Mesothelial cell of epicardium (in vitro differentiated cells): ENCODE data around the gene IL1R2. TPM values are rescaled to one million over a fixed set of nuclear protein-coding genes. Genes with fewer than 3 reads are reported as not detected.

Experiments used
- DNase-seq, 2 experiments: peaks; one replicate each; pipeline ENCODE4 v3.0.0; 2021; ENCODE audit warnings: low spot score in 2 of 2; ENCODE audit not compliant: unreplicated experiment in 2 of 2
- H3K27ac Mint-ChIP-seq: 2 replicates; pipeline ENCODE4 v1.8.0; 2021; ENCODE audit warnings: mixed read lengths
- H3K27me3 Mint-ChIP-seq: 2 replicates; pipeline ENCODE4 v1.8.0; 2021; ENCODE audit warnings: low read depth, mixed read lengths
- H3K36me3 Mint-ChIP-seq: 2 replicates; pipeline ENCODE4 v1.8.0; 2021; ENCODE audit warnings: mixed read lengths
- H3K4me1 Mint-ChIP-seq: 2 replicates; pipeline ENCODE4 v1.8.0; 2021; ENCODE audit warnings: mixed read lengths
- H3K4me3 Mint-ChIP-seq: 2 replicates; pipeline ENCODE4 v1.8.0; 2021; ENCODE audit warnings: mild to moderate bottlenecking, moderate library complexity, mixed read lengths
- H3K9me3 Mint-ChIP-seq: 2 replicates; pipeline ENCODE4 v1.8.0; 2021; ENCODE audit warnings: mixed read lengths
- total RNA-seq: library from RNA; stranded (reverse); gene quantifications from 3 replicates; pipeline ENCODE4 v1.2.1, GENCODE V29; 2021
- TF ChIP-seq, protein P1 (sequence below): fragments of 200-600 bp; sonication (generic); IDR thresholded peaks from one replicate; pipeline ENCODE4 v1.5.0; 2021; ENCODE audit warnings: antibody characterized with exemption; ENCODE audit not compliant: unreplicated experiment

The IL1R2 gene
- total RNA-seq, 1 donor from 2014 or later: not detected

DNA sequence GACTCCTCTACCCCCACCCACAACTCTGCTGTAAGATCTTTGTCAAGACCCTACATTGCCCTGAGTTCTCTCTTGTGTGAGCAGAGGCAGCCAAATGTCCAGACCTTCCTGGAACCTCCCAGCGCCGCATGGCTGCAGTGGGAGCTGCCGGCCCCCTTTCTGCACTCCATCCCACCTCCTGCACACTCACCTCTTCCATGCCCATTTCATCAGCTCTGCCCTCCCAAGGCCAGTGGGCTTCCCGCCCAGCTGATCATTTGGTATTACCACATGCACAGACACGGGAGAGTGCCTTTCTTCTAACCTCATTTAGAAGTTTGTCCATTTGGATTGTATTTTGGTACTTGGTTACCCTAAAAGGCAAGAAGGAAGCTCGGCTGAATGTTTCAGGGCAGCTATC lies 2.0 kb downstream of the IL1R2 start:
- Mint-ChIP-seq H3K36me3 (no peaks in the 10 kb centered on the region), H3K27ac (no peak overlapping the region), H3K4me3 (no peak overlapping the region), H3K27me3 (peaks cover 41% of the 10 kb centered on the region), H3K9me3 (no peaks in the 10 kb centered on the region), H3K4me1 (peaks cover 1% of the 10 kb centered on the region)
- DNase-seq: no peak
- TF ChIP-seq, protein P1, sequence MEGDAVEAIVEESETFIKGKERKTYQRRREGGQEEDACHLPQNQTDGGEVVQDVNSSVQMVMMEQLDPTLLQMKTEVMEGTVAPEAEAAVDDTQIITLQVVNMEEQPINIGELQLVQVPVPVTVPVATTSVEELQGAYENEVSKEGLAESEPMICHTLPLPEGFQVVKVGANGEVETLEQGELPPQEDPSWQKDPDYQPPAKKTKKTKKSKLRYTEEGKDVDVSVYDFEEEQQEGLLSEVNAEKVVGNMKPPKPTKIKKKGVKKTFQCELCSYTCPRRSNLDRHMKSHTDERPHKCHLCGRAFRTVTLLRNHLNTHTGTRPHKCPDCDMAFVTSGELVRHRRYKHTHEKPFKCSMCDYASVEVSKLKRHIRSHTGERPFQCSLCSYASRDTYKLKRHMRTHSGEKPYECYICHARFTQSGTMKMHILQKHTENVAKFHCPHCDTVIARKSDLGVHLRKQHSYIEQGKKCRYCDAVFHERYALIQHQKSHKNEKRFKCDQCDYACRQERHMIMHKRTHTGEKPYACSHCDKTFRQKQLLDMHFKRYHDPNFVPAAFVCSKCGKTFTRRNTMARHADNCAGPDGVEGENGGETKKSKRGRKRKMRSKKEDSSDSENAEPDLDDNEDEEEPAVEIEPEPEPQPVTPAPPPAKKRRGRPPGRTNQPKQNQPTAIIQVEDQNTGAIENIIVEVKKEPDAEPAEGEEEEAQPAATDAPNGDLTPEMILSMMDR: no peak

DNA sequence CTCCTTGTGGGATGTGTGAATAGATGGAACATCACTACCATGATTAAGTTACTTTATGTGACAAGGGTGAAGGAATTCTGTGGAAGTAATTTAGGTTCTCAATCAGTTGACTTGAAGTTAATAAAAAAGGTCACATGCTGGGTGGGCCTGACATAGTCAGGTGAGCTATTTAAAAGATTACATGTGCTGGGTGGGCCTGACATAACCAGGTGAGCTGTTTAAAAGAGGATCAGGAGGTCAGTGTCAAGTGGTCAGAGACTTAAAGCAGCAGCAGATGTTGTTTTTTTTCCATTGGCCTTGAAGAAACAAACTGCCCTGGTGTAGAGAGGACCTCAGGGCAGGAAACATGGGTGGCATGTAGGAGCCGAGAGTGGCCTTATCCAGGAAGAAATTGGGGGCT lies 3.3 kb downstream of the IL1R2 start:
- no peaks in the 10 kb centered on the region for H3K4me1 Mint-ChIP-seq
- no peaks in the 10 kb centered on the region for H3K36me3 Mint-ChIP-seq
- H3K27me3 Mint-ChIP-seq: peaks cover 43% of the 10 kb centered on the region
- TF ChIP-seq, protein P1: no peak
- H3K4me3 Mint-ChIP-seq: no peak overlapping the region
- H3K9me3 Mint-ChIP-seq: no peaks in the 10 kb centered on the region
- no peak for DNase-seq
- no peak overlapping the region for H3K27ac Mint-ChIP-seq

DNA sequence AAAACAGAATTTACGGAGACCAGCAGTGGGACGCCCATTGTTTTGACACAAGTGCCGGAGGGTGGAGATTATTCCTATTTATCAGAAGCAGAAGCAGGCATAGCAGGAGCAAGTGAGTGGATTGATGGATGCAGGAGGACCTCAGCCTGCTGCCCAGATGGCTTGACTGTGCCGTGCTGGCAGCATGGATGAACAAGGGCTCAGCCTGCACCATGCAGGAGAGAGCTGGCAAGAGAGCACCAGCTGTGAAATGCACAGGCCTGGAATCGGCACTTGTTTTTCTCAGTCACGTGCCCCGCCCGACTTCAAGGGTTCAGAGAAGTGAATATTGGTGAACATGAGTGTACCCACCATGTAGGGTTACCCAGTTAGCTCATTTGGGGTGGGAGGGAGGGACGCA lies 4.0 kb downstream of the IL1R2 start:
- Mint-ChIP-seq H3K9me3 (no peaks in the 10 kb centered on the region), H3K4me3 (no peak overlapping the region), H3K27ac (no peak overlapping the region), H3K36me3 (no peaks in the 10 kb centered on the region), H3K4me1 (no peaks in the 10 kb centered on the region), H3K27me3 (peaks cover 43% of the 10 kb centered on the region)
- DNase-seq: no peak
- TF ChIP-seq, protein P1: no peak

DNA sequence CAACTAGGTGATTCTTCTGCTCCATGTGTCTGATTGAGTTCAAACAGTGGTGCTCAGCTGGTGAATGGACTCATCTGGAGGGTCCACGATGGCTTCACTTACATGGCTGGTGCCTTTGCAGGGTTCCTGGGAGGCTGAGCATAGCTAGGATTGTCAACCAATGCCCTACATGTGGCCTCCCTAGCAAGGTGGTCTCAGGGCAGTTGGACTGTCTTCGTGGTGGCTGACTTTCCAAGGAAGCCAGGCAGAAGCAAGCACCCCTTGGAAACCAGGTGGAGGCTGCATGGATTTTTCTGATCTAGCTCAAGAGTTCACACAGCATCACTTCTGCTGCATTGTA lies 6.8 kb downstream of the IL1R2 start:
- Mint-ChIP-seq H3K27ac (no peak overlapping the region), H3K4me1 (no peaks in the 10 kb centered on the region), H3K9me3 (no peaks in the 10 kb centered on the region), H3K4me3 (no peak overlapping the region), H3K27me3 (peaks cover 28% of the 10 kb centered on the region), H3K36me3 (no peaks in the 10 kb centered on the region)
- TF ChIP-seq, protein P1: no peak
- DNase-seq: no peak

DNA sequence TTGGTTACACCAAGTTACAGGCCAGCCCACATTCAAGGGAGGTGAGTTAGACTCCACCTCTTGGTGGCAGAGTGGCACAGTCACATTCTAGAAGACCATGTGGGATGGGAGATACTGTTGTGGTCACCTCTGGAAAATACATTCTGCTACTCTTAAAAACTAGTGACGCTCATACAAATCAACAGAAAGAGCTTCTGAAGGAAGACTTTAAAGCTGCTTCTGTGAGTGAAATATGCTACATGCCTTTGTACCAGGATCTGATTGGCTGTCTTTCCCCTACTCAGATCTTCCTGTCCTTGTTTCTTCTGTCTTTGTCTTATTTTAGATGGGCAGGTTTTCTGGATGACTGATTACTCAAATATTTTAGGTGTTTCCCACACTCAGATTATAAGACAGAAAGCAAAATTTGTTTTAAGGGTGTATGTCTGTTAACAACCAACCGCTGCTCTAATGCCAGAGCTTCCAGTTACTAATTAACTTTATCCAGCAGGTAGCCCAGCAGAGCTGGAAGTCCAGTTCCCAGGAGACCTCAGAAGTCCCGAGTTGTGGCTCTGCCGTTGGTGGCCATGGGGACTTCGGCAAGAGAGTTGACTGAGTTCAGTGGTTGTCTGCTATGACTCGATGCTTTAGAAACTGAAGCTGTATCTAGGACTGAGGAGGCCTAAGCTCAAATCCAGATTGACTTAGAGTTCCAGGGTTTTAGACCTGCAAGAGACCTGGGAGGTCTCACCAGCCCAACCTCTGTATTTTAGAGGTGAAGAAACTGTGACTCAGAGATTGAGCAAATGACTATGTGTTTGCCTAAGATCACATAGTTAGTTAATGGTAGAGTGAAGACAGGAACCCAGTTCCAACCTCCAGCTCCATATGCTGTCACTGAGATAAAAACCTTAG lies 7.4 kb downstream of the IL1R2 start:
- peaks cover 26% of the 10 kb centered on the region for H3K27me3 Mint-ChIP-seq
- TF ChIP-seq, protein P1: no peak
- no peak overlapping the region for H3K4me3 Mint-ChIP-seq
- no peaks in the 10 kb centered on the region for H3K36me3 Mint-ChIP-seq
- no peaks in the 10 kb centered on the region for H3K4me1 Mint-ChIP-seq
- H3K9me3 Mint-ChIP-seq: no peaks in the 10 kb centered on the region
- DNase-seq: no peak
- no peak overlapping the region for H3K27ac Mint-ChIP-seq
